Panc1 (cell line): Measurements from ENCODE around the gene SSH3. TPM values are rescaled to one million over a fixed set of nuclear protein-coding genes. Genes with fewer than 3 reads are reported as not detected.

Experiments used
- ATAC-seq: fragments of 200-7000 bp; cut with Tn5 transposase; 2 replicates; pipeline ENCODE4 v1.9.1; 2020; ENCODE audit warnings: mild to moderate bottlenecking, moderate library complexity
- BruUV-seq: library from RNA; stranded (reverse); fragments of 400-500 nt; replicated peaks from 2 replicates; lab custom pipeline; 2021; lab: Mats Ljungman, UMichigan
- CTCF ChIA-PET: fragments of 300-600 bp; sonication (Branson Sonifier 250); formaldehyde crosslinking; loops from one replicate; lab custom pipeline; 2022; ENCODE audit warnings: antibody characterized with exemption; lab: Charles Lee
- POLR2A ChIA-PET: fragments of 300-600 bp; sonication (Branson Sonifier 250); formaldehyde crosslinking; loops from one replicate; lab custom pipeline; 2022; ENCODE audit warnings: antibody characterized with exemption; lab: Charles Lee
- DNase-seq: peaks from one replicate; pipeline ENCODE4 v3.0.0-alpha.2; 2010; ENCODE audit warnings: low read depth, low spot score
- H3K27ac ChIP-seq: 2 replicates; pipeline ENCODE4 v1.5.1; 2011; ENCODE audit warnings: mild to moderate bottlenecking, low read length, inconsistent platforms
- H3K27me3 ChIP-seq: fragments of 200-500 bp; sonication (Bioruptor generic); 2 replicates; pipeline ENCODE4 v1.6.0; 2014; ENCODE audit warnings: low read length, inconsistent platforms; ENCODE audit not compliant: control insufficient read depth, insufficient read depth
- H3K36me3 ChIP-seq: fragments of 200-500 bp; sonication (Bioruptor generic); 2 replicates; pipeline ENCODE4 v1.5.1; 2014; ENCODE audit warnings: inconsistent platforms, mild to moderate bottlenecking, low read length, moderate library complexity; ENCODE audit not compliant: control insufficient read depth, insufficient read depth
- H3K4me1 ChIP-seq: 2 replicates; pipeline ENCODE4 v1.5.1; 2011; ENCODE audit warnings: inconsistent platforms, mild to moderate bottlenecking, low read length, moderate library complexity; ENCODE audit not compliant: control insufficient read depth, insufficient read depth
- H3K4me3 ChIP-seq, 2 experiments: 2 replicates each; pipeline ENCODE4 v1.5.1; 2011 to 2012; ENCODE audit warnings: low read depth in 2 of 2, low read length in 2 of 2, mild to moderate bottlenecking in 2 of 2, inconsistent platforms in 1 of 2, moderate library complexity in 1 of 2
- H3K9me3 ChIP-seq: fragments of 200-500 bp; sonication (Bioruptor generic); 2 replicates; pipeline ENCODE4 v1.5.1; 2014; ENCODE audit warnings: low read depth, mild to moderate bottlenecking, inconsistent platforms, low read length, moderate library complexity; ENCODE audit not compliant: control insufficient read depth, insufficient read depth
- POLR2AphosphoS5 ChIP-seq: IDR thresholded peaks from 2 replicates; pipeline ENCODE4 v1.6.1; 2012; ENCODE audit warnings: mild to moderate bottlenecking, low read depth, low read length, moderate library complexity
- SIN3A ChIP-seq: IDR thresholded peaks from 2 replicates; pipeline ENCODE4 v1.6.1; 2012; ENCODE audit warnings: low read depth, mild to moderate bottlenecking, low read length, moderate library complexity, borderline replicate concordance; ENCODE audit not compliant: insufficient read depth
- TCF7L2 ChIP-seq: IDR thresholded peaks from 2 replicates; pipeline ENCODE4 v1.6.1; 2011; ENCODE audit warnings: mild to moderate bottlenecking, low read depth, low read length, inconsistent platforms
- in situ Hi-C: cut with HindIII; loops from 2 replicates; pipeline ENCODE4 v1.10.0; 2016; ENCODE audit warnings: low sequenced_read_pairs, low pct_unique_long_range_greater_than_20kb
- intact Hi-C: fragments of 100-400 bp; cut with micrococcal nuclease; formaldehyde crosslinking; loops from one replicate; pipeline ENCODE4 v1.10.0; 2022; ENCODE audit not compliant: unreplicated experiment
- total RNA-seq: library from RNA; stranded (reverse); gene quantifications from one replicate; pipeline ENCODE4 v1.2.1, GENCODE V29; 2021; ENCODE audit not compliant: unreplicated experiment
- TF ChIP-seq, protein P1 (sequence below), 2 experiments: IDR thresholded peaks; 2 replicates each; pipeline ENCODE4 v1.6.1; 2011 to 2012; ENCODE audit warnings: low read depth in 2 of 2, control low read depth in 1 of 2, low read length in 1 of 2, mild to moderate bottlenecking in 1 of 2, moderate library complexity in 1 of 2; ENCODE audit not compliant: insufficient read depth in 1 of 2
- TF ChIP-seq, protein P2 (sequence below): fragments of 450-650 bp; IDR thresholded peaks from 2 replicates; pipeline ENCODE4 v1.5.1; 2017; ENCODE audit warnings: mild to moderate bottlenecking

Gene SSH3
- total RNA-seq, 1 experiment from 2014 or later: 79.8 TPM

DNA sequence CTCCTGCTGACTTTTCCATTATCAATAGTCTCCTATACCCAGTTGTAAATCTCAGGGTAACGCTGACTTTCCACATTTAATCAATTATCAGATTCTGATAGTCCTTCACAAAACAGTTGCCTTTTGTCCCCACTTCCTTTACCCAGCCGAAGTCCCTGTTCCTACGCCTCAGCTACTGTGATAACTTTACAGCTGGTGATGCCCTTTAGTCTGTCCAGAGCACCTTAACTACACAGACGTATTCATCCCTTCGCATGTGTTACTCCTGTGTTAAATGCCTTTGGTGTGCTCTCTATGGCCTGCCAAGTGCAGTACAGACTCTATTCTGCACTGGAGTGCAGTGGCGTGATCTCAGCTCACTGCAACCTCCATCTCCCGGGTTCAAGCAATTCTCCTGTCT, 20.2 kb downstream of the SSH3 start:
- no peak overlapping the region for H3K27ac ChIP-seq
- no peaks in the 10 kb centered on the region for H3K36me3 ChIP-seq
- ChIA-PET CTCF (interaction anchor here (1.6 kb wide), 1 partner anchor 58 kb away, joined by 4 read pairs; no protein-coding TSS in a partner anchor), POLR2A (no interaction called here)
- BruUV-seq: no TSS peak
- ATAC-seq: no peak
- DNase-seq: no peak
- peaks cover 4% of the 10 kb centered on the region; the same call in 1 of the 2 replicates for H3K4me1 ChIP-seq
- in situ Hi-C loops (no loop called here), intact Hi-C loops (no loop called here)
- TF ChIP-seq SIN3A: no peak
- TF ChIP-seq, protein P1, sequence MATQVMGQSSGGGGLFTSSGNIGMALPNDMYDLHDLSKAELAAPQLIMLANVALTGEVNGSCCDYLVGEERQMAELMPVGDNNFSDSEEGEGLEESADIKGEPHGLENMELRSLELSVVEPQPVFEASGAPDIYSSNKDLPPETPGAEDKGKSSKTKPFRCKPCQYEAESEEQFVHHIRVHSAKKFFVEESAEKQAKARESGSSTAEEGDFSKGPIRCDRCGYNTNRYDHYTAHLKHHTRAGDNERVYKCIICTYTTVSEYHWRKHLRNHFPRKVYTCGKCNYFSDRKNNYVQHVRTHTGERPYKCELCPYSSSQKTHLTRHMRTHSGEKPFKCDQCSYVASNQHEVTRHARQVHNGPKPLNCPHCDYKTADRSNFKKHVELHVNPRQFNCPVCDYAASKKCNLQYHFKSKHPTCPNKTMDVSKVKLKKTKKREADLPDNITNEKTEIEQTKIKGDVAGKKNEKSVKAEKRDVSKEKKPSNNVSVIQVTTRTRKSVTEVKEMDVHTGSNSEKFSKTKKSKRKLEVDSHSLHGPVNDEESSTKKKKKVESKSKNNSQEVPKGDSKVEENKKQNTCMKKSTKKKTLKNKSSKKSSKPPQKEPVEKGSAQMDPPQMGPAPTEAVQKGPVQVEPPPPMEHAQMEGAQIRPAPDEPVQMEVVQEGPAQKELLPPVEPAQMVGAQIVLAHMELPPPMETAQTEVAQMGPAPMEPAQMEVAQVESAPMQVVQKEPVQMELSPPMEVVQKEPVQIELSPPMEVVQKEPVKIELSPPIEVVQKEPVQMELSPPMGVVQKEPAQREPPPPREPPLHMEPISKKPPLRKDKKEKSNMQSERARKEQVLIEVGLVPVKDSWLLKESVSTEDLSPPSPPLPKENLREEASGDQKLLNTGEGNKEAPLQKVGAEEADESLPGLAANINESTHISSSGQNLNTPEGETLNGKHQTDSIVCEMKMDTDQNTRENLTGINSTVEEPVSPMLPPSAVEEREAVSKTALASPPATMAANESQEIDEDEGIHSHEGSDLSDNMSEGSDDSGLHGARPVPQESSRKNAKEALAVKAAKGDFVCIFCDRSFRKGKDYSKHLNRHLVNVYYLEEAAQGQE (IDR thresholded peaks at IDR 0.05; ENCODE audit: insufficient read depth in 1 of 2, low read depth in 2 of 2, low read length in 1 of 2): no peak
- TF ChIP-seq, protein P2, sequence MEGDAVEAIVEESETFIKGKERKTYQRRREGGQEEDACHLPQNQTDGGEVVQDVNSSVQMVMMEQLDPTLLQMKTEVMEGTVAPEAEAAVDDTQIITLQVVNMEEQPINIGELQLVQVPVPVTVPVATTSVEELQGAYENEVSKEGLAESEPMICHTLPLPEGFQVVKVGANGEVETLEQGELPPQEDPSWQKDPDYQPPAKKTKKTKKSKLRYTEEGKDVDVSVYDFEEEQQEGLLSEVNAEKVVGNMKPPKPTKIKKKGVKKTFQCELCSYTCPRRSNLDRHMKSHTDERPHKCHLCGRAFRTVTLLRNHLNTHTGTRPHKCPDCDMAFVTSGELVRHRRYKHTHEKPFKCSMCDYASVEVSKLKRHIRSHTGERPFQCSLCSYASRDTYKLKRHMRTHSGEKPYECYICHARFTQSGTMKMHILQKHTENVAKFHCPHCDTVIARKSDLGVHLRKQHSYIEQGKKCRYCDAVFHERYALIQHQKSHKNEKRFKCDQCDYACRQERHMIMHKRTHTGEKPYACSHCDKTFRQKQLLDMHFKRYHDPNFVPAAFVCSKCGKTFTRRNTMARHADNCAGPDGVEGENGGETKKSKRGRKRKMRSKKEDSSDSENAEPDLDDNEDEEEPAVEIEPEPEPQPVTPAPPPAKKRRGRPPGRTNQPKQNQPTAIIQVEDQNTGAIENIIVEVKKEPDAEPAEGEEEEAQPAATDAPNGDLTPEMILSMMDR: no peak
- TF ChIP-seq TCF7L2: no peak
- no peak for TF ChIP-seq POLR2AphosphoS5
- H3K27me3 ChIP-seq: no peaks in the 10 kb centered on the region
- H3K9me3 ChIP-seq: no peaks in the 10 kb centered on the region
- H3K4me3 ChIP-seq: no peak overlapping the region

DNA sequence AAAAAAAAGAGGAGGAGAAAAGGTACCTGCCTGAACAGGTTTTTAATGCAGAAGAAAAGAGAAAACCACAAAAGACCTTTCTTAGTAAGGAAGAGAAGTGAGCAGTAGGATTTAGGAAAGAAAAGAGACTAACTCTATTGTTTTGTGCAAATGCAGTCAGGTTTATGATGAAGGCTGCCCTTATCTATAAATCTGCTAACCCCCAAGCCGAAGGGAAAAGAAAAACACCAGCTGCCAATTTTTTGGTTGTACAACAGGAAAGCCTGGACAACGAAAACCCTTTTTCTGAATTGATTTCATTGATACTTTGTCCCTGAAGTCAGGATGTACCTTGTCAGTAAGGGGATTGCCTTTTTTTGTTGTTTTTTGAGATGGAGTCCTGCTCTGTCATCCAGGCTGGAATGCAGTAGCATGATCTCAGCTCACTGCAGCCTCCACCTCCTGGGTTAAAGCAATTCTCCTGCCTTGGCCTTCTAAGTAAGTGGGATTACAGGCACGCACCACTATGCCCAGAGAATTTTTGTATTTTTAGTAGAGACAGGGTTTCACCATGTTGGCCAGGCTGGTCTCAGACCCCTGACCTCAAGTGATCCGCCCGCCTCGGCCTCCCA, 28.9 kb downstream of the SSH3 start:
- Histone ChIP-seq H3K36me3 (no peaks in the 10 kb centered on the region), H3K27me3 (no peaks in the 10 kb centered on the region), H3K27ac (no peak overlapping the region), H3K4me3 (no peak overlapping the region), H3K4me1 (no peaks in the 10 kb centered on the region), H3K9me3 (no peaks in the 10 kb centered on the region)
- TF ChIP-seq POLR2AphosphoS5: no peak
- TF ChIP-seq, protein P2: no peak
- no peak for TF ChIP-seq TCF7L2
- TF ChIP-seq, protein P1 (IDR thresholded peaks at IDR 0.05; ENCODE audit: insufficient read depth in 1 of 2, low read depth in 2 of 2, low read length in 1 of 2): no peak
- no peak for TF ChIP-seq SIN3A
- ChIA-PET CTCF (no interaction called here), POLR2A (no interaction called here)
- ATAC-seq: no peak
- in situ Hi-C loops (no loop called here), intact Hi-C loops (no loop called here)
- DNase-seq: no peak
- no TSS peak for BruUV-seq
